Dendritic cell treated with granulocyte-macrophage colony-stimulating factor and Interleukin-4, amounts not matched to agents 40 ng/mL and 50 ng/mL, for 4 days (primary cell): ENCODE measurements around the gene PRR5.

ENCODE experiments used
- H3K27ac Mint-ChIP-seq: one replicate; pipeline ENCODE4 v1.8.0; 2022; ENCODE audit warnings: mild to moderate bottlenecking, mixed read lengths
- H3K27me3 Mint-ChIP-seq: one replicate; pipeline ENCODE4 v1.8.0; 2022; ENCODE audit warnings: mild to moderate bottlenecking, mixed read lengths
- H3K36me3 Mint-ChIP-seq: one replicate; pipeline ENCODE4 v1.8.0; 2022; ENCODE audit warnings: low read depth, mixed read lengths
- H3K4me1 Mint-ChIP-seq: one replicate; pipeline ENCODE4 v1.8.0; 2022; ENCODE audit warnings: low read depth, mixed read lengths
- H3K4me3 Mint-ChIP-seq: one replicate; pipeline ENCODE4 v1.8.0; 2022; ENCODE audit warnings: mild to moderate bottlenecking, moderate library complexity, mixed read lengths
- H3K9me3 Mint-ChIP-seq: one replicate; pipeline ENCODE4 v1.8.0; 2022; ENCODE audit warnings: mixed read lengths
- intact Hi-C: fragments of 100-400 bp; cut with micrococcal nuclease; formaldehyde crosslinking; loops from one replicate; pipeline ENCODE4 v1.15.0; 2022

Gene PRR5

DNA sequence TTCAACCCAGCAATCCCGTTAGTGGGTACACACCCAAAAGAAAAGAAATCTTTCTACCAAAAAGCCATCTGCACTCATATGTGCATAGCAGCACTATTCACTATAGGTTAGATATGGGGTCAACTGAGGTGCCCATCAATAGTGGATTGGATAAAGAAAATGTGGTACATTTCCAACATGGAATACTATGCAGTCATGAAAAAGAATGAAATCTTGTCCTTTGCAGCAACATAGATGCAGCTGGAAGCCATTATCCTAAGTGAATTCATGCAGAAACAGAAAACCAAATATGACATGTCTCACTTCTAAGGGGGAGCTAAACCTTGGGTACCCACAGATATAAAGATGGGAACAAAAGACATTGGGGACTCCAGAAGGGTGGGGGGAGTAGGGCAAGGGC, 48.5 kb downstream of the PRR5 start:
- peaks cover 58% of the 10 kb centered on the region for H3K27me3 Mint-ChIP-seq
- no peak overlapping the region for H3K27ac Mint-ChIP-seq
- intact Hi-C loops, result no loop called here
- no peak overlapping the region for H3K4me3 Mint-ChIP-seq
- no peaks in the 10 kb centered on the region for H3K36me3 Mint-ChIP-seq
- no peaks in the 10 kb centered on the region for H3K9me3 Mint-ChIP-seq
- H3K4me1 Mint-ChIP-seq, result no peaks in the 10 kb centered on the region

GRCh38 chr22:44752285-44753188, 50.5 kb downstream of the PRR5 start, which contains the start of gene ARHGAP8:
Gene ARHGAP8 (plus strand): TSS chr22:44752575. CDS start chr22:44786528, 33,953 bp downstream.
- H3K27ac Mint-ChIP-seq, result no peak within 1 kb of the TSS
- H3K4me1 Mint-ChIP-seq, result no peaks in the 10 kb centered on the region
- H3K9me3 Mint-ChIP-seq, result no peaks in the 10 kb centered on the region
- H3K36me3 Mint-ChIP-seq, result no peaks in the 10 kb centered on the region
- peak within 1 kb of the TSS; percentile 39 for H3K4me3 Mint-ChIP-seq
- intact Hi-C loops, result no loop called here
- H3K27me3 Mint-ChIP-seq, result peaks cover 69% of the 10 kb centered on the region

GRCh38 chr22:44753189-44754042, 51.4 kb downstream of the PRR5 start:
- Mint-ChIP-seq H3K4me1 (no peaks in the 10 kb centered on the region), H3K4me3 (no peak overlapping the region), H3K27ac (no peak overlapping the region), H3K9me3 (no peaks in the 10 kb centered on the region), H3K27me3 (peaks cover 73% of the 10 kb centered on the region), H3K36me3 (no peaks in the 10 kb centered on the region)
- intact Hi-C loops, result no loop called here

DNA sequence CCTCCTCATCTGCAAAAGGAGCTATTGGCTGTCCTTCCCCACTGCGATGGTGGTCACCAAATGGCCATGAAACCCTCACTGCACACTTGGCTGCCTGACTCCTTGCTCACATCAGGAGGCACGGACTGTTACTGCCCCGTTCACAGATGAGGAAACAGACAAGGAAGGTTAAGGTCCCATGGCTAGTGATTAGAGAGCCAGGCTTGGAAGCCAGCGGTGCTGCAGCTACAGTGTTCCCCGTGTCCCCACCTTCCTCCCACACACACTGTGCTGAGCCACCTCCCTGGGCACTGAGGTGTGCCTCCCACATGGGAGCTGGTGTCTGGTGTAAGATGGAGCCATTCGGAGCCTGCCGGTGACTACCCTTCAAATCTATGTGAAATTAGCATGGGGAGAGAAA, 53.0 kb downstream of the PRR5 start:
- H3K4me1 Mint-ChIP-seq, result no peaks in the 10 kb centered on the region
- intact Hi-C loops, result no loop called here
- no peaks in the 10 kb centered on the region for H3K36me3 Mint-ChIP-seq
- peaks cover 68% of the 10 kb centered on the region for H3K27me3 Mint-ChIP-seq
- H3K27ac Mint-ChIP-seq, result no peak overlapping the region
- H3K9me3 Mint-ChIP-seq, result no peaks in the 10 kb centered on the region
- no peak overlapping the region for H3K4me3 Mint-ChIP-seq

DNA sequence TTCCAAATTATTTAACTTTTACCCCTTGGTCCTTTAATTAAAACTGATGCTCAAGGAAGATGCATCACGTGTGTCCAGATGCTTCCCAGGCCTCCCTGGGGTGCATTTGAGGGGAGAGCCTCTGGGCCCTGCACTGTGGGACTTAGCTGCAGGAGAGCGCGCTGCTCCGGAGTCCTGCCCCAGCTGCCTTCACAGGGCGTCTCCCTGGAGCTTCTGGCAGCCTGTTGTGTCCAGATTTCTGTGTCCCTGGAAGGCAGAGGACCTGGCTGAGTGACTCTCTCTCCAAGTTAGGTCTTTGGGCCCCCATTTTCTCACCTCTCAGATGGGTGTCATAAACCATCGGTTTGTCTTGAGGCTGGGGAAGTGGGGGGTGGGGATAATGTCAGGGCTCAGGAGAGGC, 53.4 kb downstream of the PRR5 start:
- H3K4me1 Mint-ChIP-seq, result no peaks in the 10 kb centered on the region
- no peak overlapping the region for H3K4me3 Mint-ChIP-seq
- H3K9me3 Mint-ChIP-seq, result no peaks in the 10 kb centered on the region
- H3K27ac Mint-ChIP-seq, result no peak overlapping the region
- H3K27me3 Mint-ChIP-seq, result peaks cover 65% of the 10 kb centered on the region
- intact Hi-C loops, result no loop called here
- no peaks in the 10 kb centered on the region for H3K36me3 Mint-ChIP-seq

- H3K27me3 Mint-ChIP-seq, result peaks cover 60% of the 10 kb centered on the region
Measured at GRCh38 chr22:44755956-44756361, 54.0 kb downstream of the PRR5 start.

GRCh38 chr22:44758344-44758973, 56.5 kb downstream of the PRR5 start:
- no peaks in the 10 kb centered on the region for H3K9me3 Mint-ChIP-seq
- H3K27me3 Mint-ChIP-seq, result peaks cover 39% of the 10 kb centered on the region
- no peaks in the 10 kb centered on the region for H3K36me3 Mint-ChIP-seq
- no peaks in the 10 kb centered on the region for H3K4me1 Mint-ChIP-seq
- no peak overlapping the region for H3K4me3 Mint-ChIP-seq
- intact Hi-C loops, result no loop called here
- H3K27ac Mint-ChIP-seq, result no peak overlapping the region

More at GRCh38 chr22:44755956-44756361, 54.0 kb downstream of the PRR5 start:
- H3K4me3 Mint-ChIP-seq, result no peak overlapping the region
- no peak overlapping the region for H3K27ac Mint-ChIP-seq
- intact Hi-C loops, result no loop called here
- no peaks in the 10 kb centered on the region for H3K9me3 Mint-ChIP-seq
- no peaks in the 10 kb centered on the region for H3K36me3 Mint-ChIP-seq
- H3K4me1 Mint-ChIP-seq, result no peaks in the 10 kb centered on the region

DNA sequence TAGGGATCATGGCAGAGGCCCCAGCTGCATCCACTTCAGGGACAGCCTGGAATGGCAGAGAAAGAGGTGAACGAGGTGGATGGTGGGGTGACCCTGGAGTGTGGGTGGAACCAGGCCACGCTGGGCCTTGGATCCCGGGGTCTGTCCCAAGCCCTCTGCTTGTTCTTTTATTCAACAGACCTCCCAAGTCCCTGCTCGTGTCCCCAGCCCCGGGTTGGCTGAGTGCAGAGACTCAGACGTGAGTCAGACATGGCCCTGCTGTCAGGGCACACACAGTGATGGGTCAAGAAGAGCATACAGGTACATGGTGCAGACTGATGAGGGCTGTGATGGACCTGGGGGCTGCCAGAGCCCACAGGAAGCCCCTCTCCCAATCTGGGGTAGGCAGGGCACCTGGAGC, 57.0 kb downstream of the PRR5 start:
- peaks cover 35% of the 10 kb centered on the region for H3K27me3 Mint-ChIP-seq

DNA sequence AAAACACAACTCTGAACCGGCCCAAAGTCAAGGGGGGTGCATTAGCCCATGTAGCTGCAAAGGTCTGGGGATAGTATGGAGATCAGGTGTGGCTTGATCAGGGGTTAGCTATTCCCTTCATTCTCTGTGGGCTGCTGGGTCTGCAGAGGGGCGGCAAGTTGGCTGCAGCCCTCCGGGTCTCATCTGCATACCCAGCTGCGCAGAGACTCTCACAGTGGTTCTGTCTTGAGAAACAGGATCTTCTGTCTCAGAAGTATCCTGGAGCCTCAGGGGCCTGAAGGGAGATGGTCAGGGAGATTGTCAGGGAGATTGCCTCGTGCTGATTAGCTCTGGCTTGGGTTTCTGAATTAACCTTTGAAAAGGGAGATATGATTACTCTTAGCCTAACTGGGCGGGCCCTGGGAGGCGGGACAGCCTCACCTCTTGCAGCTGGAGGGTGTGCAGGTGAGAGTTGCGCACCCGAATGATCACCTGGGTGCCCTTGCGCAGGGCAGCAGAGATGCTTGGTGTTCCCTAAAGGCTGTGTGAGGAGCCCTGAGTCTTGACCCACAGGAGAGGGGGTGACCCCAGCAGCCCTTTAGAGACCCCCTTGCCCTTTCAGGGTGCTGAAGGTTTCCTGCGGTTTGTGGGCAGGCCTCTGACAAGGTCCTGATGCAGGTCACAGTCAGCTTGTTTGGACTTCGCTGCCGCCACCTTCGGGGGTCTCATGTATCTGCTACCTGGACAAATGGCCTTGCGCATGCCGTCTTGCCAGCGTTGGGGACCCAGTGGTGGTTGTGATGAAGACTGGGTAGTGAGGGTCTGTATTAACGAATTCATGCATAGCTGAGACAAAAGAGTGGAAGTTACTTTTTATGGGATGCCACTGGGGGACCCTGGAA, 57.7 kb downstream of the PRR5 start:
- no peak overlapping the region for H3K4me3 Mint-ChIP-seq
- H3K27ac Mint-ChIP-seq, result no peak overlapping the region
- H3K36me3 Mint-ChIP-seq, result no peaks in the 10 kb centered on the region
- peaks cover 2% of the 10 kb centered on the region for H3K4me1 Mint-ChIP-seq
- intact Hi-C loops, result no loop called here
- peaks cover 30% of the 10 kb centered on the region for H3K27me3 Mint-ChIP-seq
- no peaks in the 10 kb centered on the region for H3K9me3 Mint-ChIP-seq

More for the DNA sequence above, 57.0 kb downstream of the PRR5 start:
- Mint-ChIP-seq H3K4me3 (no peak overlapping the region), H3K36me3 (no peaks in the 10 kb centered on the region), H3K4me1 (no peaks in the 10 kb centered on the region), H3K9me3 (no peaks in the 10 kb centered on the region), H3K27ac (no peak overlapping the region)
- intact Hi-C loops, result no loop called here

- peaks cover 27% of the 10 kb centered on the region for H3K27me3 Mint-ChIP-seq
- H3K27ac Mint-ChIP-seq, result no peak overlapping the region
- peaks cover 7% of the 10 kb centered on the region for H3K4me1 Mint-ChIP-seq
- no peaks in the 10 kb centered on the region for H3K9me3 Mint-ChIP-seq
- no peak overlapping the region for H3K4me3 Mint-ChIP-seq
- intact Hi-C loops, result no loop called here
- no peaks in the 10 kb centered on the region for H3K36me3 Mint-ChIP-seq
Measured at GRCh38 chr22:44760476-44760875, 58.5 kb downstream of the PRR5 start.

GRCh38 chr22:44761025-44761424, 59.0 kb downstream of the PRR5 start:
- H3K4me1 Mint-ChIP-seq, result peaks cover 7% of the 10 kb centered on the region
- H3K36me3 Mint-ChIP-seq, result no peaks in the 10 kb centered on the region
- peaks cover 26% of the 10 kb centered on the region for H3K27me3 Mint-ChIP-seq
- intact Hi-C loops, result no loop called here
- H3K4me3 Mint-ChIP-seq, result no peak overlapping the region
- no peaks in the 10 kb centered on the region for H3K9me3 Mint-ChIP-seq
- no peak overlapping the region for H3K27ac Mint-ChIP-seq

DNA sequence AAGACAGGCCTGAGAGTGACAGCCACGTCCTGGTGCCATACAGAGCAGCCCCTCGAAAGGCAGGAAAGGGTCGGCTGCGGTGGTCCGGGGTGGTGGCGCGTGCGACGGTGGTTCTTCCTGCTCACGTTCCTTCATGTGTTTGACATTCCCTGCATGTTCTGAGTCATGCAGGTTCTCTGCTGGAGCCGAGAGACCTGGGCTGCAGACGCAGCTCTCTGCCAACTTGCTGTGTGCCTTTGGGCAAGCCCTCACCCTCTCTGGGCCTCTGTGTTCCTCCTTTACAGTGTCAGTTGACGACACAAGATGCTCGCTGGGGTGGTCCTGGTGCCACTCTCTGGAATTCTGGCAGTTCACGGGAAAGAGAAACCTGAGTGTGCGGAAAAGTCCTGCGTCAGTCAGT, 62.4 kb downstream of the PRR5 start:
- intact Hi-C loops, result no loop called here
- no peak overlapping the region for H3K4me3 Mint-ChIP-seq
- H3K9me3 Mint-ChIP-seq, result no peaks in the 10 kb centered on the region
- no peak overlapping the region for H3K27ac Mint-ChIP-seq
- H3K36me3 Mint-ChIP-seq, result no peaks in the 10 kb centered on the region
- H3K4me1 Mint-ChIP-seq, result peaks cover 7% of the 10 kb centered on the region
- H3K27me3 Mint-ChIP-seq, result peaks cover 17% of the 10 kb centered on the region

- Mint-ChIP-seq H3K27me3 (peaks cover 17% of the 10 kb centered on the region), H3K36me3 (no peaks in the 10 kb centered on the region), H3K4me1 (peaks cover 7% of the 10 kb centered on the region), H3K27ac (no peak overlapping the region), H3K4me3 (no peak overlapping the region), H3K9me3 (no peaks in the 10 kb centered on the region)
- intact Hi-C loops, result no loop called here
Measured at GRCh38 chr22:44764974-44765373, 63.0 kb downstream of the PRR5 start.
